ENCODE data around the gene SLC25A29. TPM values are rescaled to one million over a fixed set of nuclear protein-coding genes. Genes with fewer than 3 reads are reported as not detected.
A peak's percentile ranks its signal among the peaks of the same experiment; 100 is the strongest.

Gene SLC25A29
- total and polyA plus RNA-seq, 2 of the 13 experiments (the other 11 are each of a cell fraction or from before 2014, with no cell fraction given), result 12.2 to 17.2 TPM

DNA sequence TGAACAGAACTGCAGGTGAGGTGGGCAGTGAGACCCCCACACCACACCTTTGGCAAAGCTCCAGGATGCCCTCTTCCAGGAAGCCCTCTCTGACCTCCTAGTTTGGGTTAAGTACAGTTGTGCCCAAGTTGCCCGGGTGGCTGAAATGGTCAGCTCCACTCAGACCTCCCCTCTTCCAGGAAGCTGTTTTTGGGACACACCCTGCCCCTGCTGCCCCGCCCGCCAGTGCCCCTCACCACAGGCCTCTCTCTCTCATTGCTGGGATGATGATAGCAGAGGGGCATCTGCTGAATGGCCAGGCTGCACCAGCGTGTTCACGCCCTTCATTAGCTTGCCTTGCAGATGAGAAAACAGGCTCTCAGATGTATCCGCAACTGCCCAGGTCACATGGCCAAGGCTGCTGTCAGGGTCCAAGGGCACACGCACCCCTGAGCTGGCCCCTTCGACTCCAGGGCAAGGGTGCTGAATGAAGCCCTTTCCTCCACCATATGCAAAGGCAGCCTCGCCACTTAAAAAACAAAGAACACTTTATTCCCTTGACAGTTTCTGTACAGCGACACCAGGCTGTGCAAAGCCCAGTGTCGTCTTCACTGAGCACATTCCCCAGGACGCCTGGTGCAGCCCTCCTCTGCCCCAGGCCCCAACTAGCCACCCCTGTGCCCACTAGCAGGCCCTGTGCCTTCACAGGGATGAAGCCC lies 15.5 kb downstream of the SLC25A29 start (continued):
- TF ChIP-seq, protein P1, sequence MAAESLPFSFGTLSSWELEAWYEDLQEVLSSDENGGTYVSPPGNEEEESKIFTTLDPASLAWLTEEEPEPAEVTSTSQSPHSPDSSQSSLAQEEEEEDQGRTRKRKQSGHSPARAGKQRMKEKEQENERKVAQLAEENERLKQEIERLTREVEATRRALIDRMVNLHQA (CRISPR knock-in tag; IDR thresholded peaks at IDR 0.05), result no peak
- TF ChIP-seq, protein P2, sequence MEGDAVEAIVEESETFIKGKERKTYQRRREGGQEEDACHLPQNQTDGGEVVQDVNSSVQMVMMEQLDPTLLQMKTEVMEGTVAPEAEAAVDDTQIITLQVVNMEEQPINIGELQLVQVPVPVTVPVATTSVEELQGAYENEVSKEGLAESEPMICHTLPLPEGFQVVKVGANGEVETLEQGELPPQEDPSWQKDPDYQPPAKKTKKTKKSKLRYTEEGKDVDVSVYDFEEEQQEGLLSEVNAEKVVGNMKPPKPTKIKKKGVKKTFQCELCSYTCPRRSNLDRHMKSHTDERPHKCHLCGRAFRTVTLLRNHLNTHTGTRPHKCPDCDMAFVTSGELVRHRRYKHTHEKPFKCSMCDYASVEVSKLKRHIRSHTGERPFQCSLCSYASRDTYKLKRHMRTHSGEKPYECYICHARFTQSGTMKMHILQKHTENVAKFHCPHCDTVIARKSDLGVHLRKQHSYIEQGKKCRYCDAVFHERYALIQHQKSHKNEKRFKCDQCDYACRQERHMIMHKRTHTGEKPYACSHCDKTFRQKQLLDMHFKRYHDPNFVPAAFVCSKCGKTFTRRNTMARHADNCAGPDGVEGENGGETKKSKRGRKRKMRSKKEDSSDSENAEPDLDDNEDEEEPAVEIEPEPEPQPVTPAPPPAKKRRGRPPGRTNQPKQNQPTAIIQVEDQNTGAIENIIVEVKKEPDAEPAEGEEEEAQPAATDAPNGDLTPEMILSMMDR (CRISPR knock-in tag; IDR thresholded peaks at IDR 0.05), result peak; percentile 61
- TF ChIP-seq NR3C1 (CRISPR knock-in tag; IDR thresholded peaks at IDR 0.05) (no peak), ZNF749 (CRISPR knock-in tag; IDR thresholded peaks at IDR 0.05; ENCODE audit: borderline replicate concordance) (peak; percentile 34; the same call in 1 of the 2 replicates), SAP130 (CRISPR knock-in tag; IDR thresholded peaks at IDR 0.05; ENCODE audit: low read depth) (peak; percentile 88), MLLT10 (CRISPR knock-in tag; IDR thresholded peaks at IDR 0.05) (no peak), ZNF296 (CRISPR knock-in tag; conservative IDR thresholded peaks at IDR 0.05) (no peak), ZNF253 (CRISPR knock-in tag; IDR thresholded peaks at IDR 0.05; ENCODE audit: borderline replicate concordance) (0 out of 2 replicates have a peak, but pooled peaks have one; percentile 52), HDAC2 (CRISPR knock-in tag; IDR thresholded peaks at IDR 0.05) (peak; percentile 84; the same call in 1 of the 2 replicates), ZMAT3 (CRISPR knock-in tag; conservative IDR thresholded peaks at IDR 0.05) (no peak), FOXK1 (CRISPR knock-in tag; IDR thresholded peaks at IDR 0.05; ENCODE audit: borderline replicate concordance, low read depth) (no peak), ZNF678 (CRISPR knock-in tag; IDR thresholded peaks at IDR 0.05) (no peak)
- TF ChIP-seq, protein P3, sequence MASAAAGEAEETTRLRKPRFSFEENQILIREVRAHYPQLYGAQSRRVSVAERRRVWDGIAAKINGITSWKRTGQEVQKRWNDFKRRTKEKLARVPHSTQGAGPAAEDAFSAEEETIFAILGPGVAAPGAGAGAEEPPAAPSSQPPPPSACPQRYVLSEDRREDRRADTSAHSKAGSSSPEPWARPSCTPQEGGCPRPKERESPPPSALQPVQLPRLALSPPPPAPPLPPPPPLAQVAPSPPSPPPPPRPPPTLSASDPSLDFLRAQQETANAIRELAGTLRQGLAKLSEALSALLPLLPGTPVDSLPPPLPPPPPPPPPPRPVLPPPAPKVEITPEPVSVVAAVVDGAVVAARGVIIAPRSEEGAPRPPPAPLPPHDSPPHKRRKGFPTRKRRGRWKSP (CRISPR knock-in tag; IDR thresholded peaks at IDR 0.05), result 0 out of 2 replicates have a peak, but pooled peaks have one; percentile 56
- TF ChIP-seq, protein P4, sequence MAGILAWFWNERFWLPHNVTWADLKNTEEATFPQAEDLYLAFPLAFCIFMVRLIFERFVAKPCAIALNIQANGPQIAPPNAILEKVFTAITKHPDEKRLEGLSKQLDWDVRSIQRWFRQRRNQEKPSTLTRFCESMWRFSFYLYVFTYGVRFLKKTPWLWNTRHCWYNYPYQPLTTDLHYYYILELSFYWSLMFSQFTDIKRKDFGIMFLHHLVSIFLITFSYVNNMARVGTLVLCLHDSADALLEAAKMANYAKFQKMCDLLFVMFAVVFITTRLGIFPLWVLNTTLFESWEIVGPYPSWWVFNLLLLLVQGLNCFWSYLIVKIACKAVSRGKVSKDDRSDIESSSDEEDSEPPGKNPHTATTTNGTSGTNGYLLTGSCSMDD (CRISPR knock-in tag; IDR thresholded peaks at IDR 0.05), result no peak
- TF ChIP-seq, protein P5, sequence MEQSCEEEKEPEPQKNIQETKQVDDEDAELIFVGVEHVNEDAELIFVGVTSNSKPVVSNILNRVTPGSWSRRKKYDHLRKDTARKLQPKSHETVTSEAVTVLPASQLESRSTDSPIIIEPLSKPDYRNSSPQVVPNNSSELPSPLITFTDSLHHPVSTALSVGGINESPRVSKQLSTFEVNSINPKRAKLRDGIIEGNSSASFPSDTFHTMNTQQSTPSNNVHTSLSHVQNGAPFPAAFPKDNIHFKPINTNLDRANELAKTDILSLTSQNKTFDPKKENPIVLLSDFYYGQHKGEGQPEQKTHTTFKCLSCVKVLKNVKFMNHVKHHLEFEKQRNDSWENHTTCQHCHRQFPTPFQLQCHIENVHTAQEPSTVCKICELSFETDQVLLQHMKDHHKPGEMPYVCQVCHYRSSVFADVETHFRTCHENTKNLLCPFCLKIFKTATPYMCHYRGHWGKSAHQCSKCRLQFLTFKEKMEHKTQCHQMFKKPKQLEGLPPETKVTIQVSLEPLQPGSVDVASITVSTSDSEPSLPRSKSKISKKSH (CRISPR knock-in tag; IDR thresholded peaks at IDR 0.05; ENCODE audit: borderline replicate concordance), result peak; percentile 21; the same call in 1 of the 2 replicates
- TF ChIP-seq, protein P6, sequence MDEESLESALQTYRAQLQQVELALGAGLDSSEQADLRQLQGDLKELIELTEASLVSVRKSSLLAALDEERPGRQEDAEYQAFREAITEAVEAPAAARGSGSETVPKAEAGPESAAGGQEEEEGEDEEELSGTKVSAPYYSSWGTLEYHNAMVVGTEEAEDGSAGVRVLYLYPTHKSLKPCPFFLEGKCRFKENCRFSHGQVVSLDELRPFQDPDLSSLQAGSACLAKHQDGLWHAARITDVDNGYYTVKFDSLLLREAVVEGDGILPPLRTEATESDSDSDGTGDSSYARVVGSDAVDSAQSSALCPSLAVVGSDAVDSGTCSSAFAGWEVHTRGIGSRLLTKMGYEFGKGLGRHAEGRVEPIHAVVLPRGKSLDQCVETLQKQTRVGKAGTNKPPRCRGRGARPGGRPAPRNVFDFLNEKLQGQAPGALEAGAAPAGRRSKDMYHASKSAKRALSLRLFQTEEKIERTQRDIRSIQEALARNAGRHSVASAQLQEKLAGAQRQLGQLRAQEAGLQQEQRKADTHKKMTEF (CRISPR knock-in tag; IDR thresholded peaks at IDR 0.05), result no peak
- TF ChIP-seq, protein P7, sequence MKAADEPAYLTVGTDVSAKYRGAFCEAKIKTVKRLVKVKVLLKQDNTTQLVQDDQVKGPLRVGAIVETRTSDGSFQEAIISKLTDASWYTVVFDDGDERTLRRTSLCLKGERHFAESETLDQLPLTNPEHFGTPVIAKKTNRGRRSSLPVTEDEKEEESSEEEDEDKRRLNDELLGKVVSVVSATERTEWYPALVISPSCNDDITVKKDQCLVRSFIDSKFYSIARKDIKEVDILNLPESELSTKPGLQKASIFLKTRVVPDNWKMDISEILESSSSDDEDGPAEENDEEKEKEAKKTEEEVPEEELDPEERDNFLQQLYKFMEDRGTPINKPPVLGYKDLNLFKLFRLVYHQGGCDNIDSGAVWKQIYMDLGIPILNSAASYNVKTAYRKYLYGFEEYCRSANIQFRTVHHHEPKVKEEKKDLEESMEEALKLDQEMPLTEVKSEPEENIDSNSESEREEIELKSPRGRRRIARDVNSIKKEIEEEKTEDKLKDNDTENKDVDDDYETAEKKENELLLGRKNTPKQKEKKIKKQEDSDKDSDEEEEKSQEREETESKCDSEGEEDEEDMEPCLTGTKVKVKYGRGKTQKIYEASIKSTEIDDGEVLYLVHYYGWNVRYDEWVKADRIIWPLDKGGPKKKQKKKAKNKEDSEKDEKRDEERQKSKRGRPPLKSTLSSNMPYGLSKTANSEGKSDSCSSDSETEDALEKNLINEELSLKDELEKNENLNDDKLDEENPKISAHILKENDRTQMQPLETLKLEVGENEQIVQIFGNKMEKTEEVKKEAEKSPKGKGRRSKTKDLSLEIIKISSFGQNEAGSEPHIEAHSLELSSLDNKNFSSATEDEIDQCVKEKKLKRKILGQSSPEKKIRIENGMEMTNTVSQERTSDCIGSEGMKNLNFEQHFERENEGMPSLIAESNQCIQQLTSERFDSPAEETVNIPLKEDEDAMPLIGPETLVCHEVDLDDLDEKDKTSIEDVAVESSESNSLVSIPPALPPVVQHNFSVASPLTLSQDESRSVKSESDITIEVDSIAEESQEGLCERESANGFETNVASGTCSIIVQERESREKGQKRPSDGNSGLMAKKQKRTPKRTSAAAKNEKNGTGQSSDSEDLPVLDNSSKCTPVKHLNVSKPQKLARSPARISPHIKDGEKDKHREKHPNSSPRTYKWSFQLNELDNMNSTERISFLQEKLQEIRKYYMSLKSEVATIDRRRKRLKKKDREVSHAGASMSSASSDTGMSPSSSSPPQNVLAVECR (CRISPR knock-in tag; IDR thresholded peaks at IDR 0.05; ENCODE audit: borderline replicate concordance), result peak; percentile 66; the same call in 1 of the 2 replicates
